Nephron progenitor cell (in vitro differentiated cells): ENCODE results near the gene DEAF1.

ENCODE experiments used
- DNase-seq: peaks from one replicate; pipeline ENCODE4 v3.0.0; 2021
- H3K27ac Mint-ChIP-seq: 2 replicates; pipeline ENCODE4 v1.8.0; 2021; ENCODE audit warnings: mild to moderate bottlenecking, moderate library complexity, mixed read lengths
- H3K27me3 Mint-ChIP-seq: 2 replicates; pipeline ENCODE4 v1.8.0; 2021; ENCODE audit warnings: mild to moderate bottlenecking, low read depth, mixed read lengths; ENCODE audit not compliant: poor library complexity
- H3K36me3 Mint-ChIP-seq: 2 replicates; pipeline ENCODE4 v1.8.0; 2021; ENCODE audit warnings: low read depth, mixed read lengths
- H3K4me1 Mint-ChIP-seq: 2 replicates; pipeline ENCODE4 v1.8.0; 2021; ENCODE audit warnings: mixed read lengths
- H3K4me3 Mint-ChIP-seq: 2 replicates; pipeline ENCODE4 v1.8.0; 2021; ENCODE audit warnings: mild to moderate bottlenecking, moderate library complexity, mixed read lengths
- H3K9me3 Mint-ChIP-seq: 2 replicates; pipeline ENCODE4 v1.8.0; 2021; ENCODE audit warnings: mild to moderate bottlenecking, moderate library complexity, mixed read lengths
- TF ChIP-seq, protein P1 (sequence below): fragments of 200-600 bp; sonication (generic); IDR thresholded peaks from 2 replicates; pipeline ENCODE4 v1.5.0; 2021; ENCODE audit warnings: antibody characterized with exemption

Gene DEAF1

DNA sequence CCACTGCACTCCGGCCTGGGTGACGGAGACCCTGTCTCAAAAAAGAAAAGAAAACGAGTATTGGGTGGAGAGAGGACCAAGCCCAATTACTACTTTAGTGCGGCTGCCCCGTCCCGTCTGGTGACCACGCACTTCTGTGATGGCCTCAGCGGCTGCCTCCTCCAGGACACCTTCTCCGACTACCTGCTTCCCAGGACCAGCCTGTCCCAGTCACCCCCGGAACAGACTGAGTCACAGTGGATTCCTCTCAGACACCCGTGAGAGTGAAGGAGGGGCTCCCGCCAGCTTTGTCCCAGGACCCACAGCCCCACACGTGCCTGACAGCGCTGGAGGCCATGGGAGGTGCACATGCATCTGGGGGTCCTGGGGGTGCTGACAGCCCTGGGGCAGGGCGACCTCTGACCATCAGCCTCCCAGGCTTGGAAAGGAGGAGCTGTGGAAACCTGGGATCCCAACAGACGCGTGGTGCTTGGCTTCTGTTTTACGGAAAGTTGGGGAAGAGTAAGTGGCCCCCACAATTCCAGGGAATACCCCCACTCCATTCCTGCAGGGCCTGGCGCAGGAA lies 53.1 kb downstream of the DEAF1 start:
- TF ChIP-seq, protein P1, sequence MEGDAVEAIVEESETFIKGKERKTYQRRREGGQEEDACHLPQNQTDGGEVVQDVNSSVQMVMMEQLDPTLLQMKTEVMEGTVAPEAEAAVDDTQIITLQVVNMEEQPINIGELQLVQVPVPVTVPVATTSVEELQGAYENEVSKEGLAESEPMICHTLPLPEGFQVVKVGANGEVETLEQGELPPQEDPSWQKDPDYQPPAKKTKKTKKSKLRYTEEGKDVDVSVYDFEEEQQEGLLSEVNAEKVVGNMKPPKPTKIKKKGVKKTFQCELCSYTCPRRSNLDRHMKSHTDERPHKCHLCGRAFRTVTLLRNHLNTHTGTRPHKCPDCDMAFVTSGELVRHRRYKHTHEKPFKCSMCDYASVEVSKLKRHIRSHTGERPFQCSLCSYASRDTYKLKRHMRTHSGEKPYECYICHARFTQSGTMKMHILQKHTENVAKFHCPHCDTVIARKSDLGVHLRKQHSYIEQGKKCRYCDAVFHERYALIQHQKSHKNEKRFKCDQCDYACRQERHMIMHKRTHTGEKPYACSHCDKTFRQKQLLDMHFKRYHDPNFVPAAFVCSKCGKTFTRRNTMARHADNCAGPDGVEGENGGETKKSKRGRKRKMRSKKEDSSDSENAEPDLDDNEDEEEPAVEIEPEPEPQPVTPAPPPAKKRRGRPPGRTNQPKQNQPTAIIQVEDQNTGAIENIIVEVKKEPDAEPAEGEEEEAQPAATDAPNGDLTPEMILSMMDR = no peak
- H3K27ac Mint-ChIP-seq = no peak overlapping the region
- H3K27me3 Mint-ChIP-seq = peaks cover 34% of the 10 kb centered on the region
- H3K36me3 Mint-ChIP-seq = no peaks in the 10 kb centered on the region
- H3K4me1 Mint-ChIP-seq = peaks cover 19% of the 10 kb centered on the region
- DNase-seq = no peak
- H3K4me3 Mint-ChIP-seq = no peak overlapping the region
- no peaks in the 10 kb centered on the region for H3K9me3 Mint-ChIP-seq

- no peak for DNase-seq
- H3K4me1 Mint-ChIP-seq = peaks cover 29% of the 10 kb centered on the region
- no peaks in the 10 kb centered on the region for H3K9me3 Mint-ChIP-seq
- TF ChIP-seq, protein P1 = no peak
- H3K27me3 Mint-ChIP-seq = peaks cover 50% of the 10 kb centered on the region
- H3K4me3 Mint-ChIP-seq = peak overlapping the region; percentile 61
- H3K36me3 Mint-ChIP-seq = peaks cover 3% of the 10 kb centered on the region
- no peak overlapping the region for H3K27ac Mint-ChIP-seq
Observed at GRCh38 chr11:640021-640706, 54.9 kb downstream of the DEAF1 start.

- Mint-ChIP-seq H3K27me3 (peaks cover 57% of the 10 kb centered on the region), H3K9me3 (no peaks in the 10 kb centered on the region), H3K4me3 (peak overlapping the region; percentile 77), H3K27ac (no peak overlapping the region), H3K36me3 (peaks cover 8% of the 10 kb centered on the region), H3K4me1 (peaks cover 29% of the 10 kb centered on the region)
- TF ChIP-seq, protein P1 = no peak
- peak; percentile 42 for DNase-seq
Observed at GRCh38 chr11:639332-639955, 55.6 kb downstream of the DEAF1 start.

DNA sequence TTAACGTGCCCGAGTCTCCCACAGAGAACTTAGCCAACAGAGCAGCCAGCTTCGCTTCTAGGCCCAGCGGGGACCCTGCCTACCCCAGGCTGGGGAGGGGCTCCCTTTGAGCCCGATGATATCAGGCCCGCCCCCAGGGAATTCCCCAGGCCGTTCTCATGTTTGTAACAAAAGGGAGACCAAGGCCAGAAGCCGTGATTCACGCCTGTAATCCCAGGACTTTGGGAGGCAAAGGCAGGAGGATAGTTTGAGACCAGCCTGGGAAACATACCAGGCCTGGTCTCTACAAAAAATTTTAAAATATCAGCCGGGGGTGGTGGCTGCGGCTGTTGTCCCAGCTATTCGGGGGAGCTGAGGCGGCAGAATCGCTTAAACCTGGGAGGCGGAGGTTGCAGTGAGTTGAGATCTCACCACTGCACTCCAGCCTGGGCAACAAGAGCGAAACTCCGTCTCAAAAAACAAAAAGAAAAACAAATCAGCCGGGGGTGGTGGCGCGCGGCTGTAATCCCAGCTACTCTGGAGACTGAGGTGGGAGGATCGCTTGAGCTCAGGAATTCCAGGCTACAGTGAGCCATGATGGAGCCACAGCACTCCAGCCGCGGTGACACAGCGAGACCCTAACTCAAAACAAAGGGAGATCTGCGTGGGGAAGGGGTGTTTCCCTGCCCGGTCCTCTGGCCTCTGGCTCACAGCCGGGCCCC lies 56.2 kb downstream of the DEAF1 start:
- H3K9me3 Mint-ChIP-seq = no peaks in the 10 kb centered on the region
- H3K27ac Mint-ChIP-seq = no peak overlapping the region
- peaks cover 29% of the 10 kb centered on the region for H3K4me1 Mint-ChIP-seq
- H3K36me3 Mint-ChIP-seq = peaks cover 9% of the 10 kb centered on the region
- TF ChIP-seq, protein P1 = no peak
- peak overlapping the region; percentile 77 for H3K4me3 Mint-ChIP-seq
- H3K27me3 Mint-ChIP-seq = peaks cover 64% of the 10 kb centered on the region
- peak; percentile 47 for DNase-seq

DNA sequence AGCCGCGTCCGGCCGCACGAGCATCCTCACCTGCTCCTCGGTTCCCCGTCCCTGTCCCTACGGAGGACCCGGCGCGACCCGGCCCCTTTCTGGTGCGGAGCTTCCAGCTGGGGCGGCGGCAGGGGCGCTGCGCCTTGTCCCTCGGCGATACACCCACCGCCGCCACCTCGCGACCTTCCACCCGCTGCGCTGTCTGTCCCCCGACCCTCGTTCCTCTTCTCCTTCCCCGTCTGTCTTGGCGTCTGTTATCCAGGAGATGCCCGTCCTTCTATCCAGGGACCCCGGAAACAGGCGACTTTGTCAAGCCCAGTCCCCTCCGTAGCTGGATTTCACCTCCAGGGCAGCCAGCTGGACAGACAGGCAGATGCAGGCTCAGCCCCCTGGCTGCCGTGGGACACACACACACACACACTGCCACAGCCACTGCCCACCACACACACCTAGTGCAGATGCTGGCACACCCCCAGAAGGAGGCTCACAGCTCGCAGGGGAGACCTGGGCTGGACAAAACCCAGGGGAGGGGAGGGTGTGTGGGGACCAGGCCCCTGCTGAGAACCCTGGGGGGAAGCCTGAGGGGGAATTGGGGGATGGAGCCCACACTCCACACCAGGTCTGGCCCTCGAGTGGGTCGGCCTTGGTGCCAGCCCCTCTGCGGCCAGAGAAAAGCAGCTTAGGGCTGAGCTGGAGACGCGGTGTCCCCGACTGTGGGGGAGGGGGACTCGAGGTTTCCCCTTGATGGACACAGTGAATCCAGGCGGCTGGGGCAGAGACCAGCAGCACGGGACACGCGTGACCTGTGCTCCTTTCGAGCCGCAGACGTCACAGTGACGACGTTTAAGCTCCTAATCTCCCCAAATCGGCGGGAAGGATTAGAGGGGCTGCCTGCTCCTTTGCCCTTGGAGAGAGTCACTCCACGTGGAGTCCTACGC lies 57.2 kb downstream of the DEAF1 start:
- TF ChIP-seq, protein P1 = no peak
- Mint-ChIP-seq H3K9me3 (no peaks in the 10 kb centered on the region), H3K4me3 (peak overlapping the region; percentile 83), H3K27ac (no peak overlapping the region), H3K27me3 (peaks cover 66% of the 10 kb centered on the region), H3K4me1 (peaks cover 29% of the 10 kb centered on the region), H3K36me3 (peaks cover 12% of the 10 kb centered on the region)
- DNase-seq = no peak
